Neural cell (in vitro differentiated cells): ENCODE measurements around the gene GPS1. TPM values are rescaled to one million over a fixed set of nuclear protein-coding genes. Genes with fewer than 3 reads are reported as not detected.

ENCODE experiments used
- H2AFZ ChIP-seq: fragments of 200-600, 300-800 bp; sonication (generic), shearing (Covaris generic); 2 replicates; pipeline ENCODE4 v1.6.0; 2014; ENCODE audit warnings: low read depth, mild to moderate bottlenecking, antibody characterized with exemption, low read length, moderate library complexity
- H3F3A ChIP-seq: fragments of 200-600 bp; shearing (Covaris generic); 2 replicates; pipeline ENCODE4 v1.6.1; 2016; ENCODE audit warnings: mild to moderate bottlenecking, moderate library complexity, mixed read lengths, antibody characterized with exemption, low read length; ENCODE audit not compliant: insufficient read depth, poor library complexity, severe bottlenecking
- H3K27ac ChIP-seq: fragments of 200-600, 300-800 bp; sonication (generic), shearing (Covaris generic); 2 replicates; pipeline ENCODE4 v1.5.1; 2014; ENCODE audit warnings: mild to moderate bottlenecking, low read length, moderate library complexity
- H3K27me3 ChIP-seq: fragments of 300-800, 200-600 bp; sonication (generic), shearing (Covaris generic); 2 replicates; pipeline ENCODE4 v1.6.0; 2014; ENCODE audit warnings: mild to moderate bottlenecking, low read depth, low read length, moderate library complexity; ENCODE audit not compliant: insufficient read depth
- H3K36me3 ChIP-seq: fragments of 300-800, 200-600 bp; sonication (generic), shearing (Covaris generic); 2 replicates; pipeline ENCODE4 v1.5.1; 2014; ENCODE audit warnings: mild to moderate bottlenecking, antibody characterized with exemption, low read length, moderate library complexity; ENCODE audit not compliant: insufficient read depth
- H3K4me2 ChIP-seq: fragments of 300-800, 200-600 bp; sonication (generic), shearing (Covaris generic); 2 replicates; pipeline ENCODE4 v1.6.0; 2014; ENCODE audit warnings: mild to moderate bottlenecking, low read length
- H3K4me3 ChIP-seq: fragments of 300-800, 200-600 bp; sonication (generic), shearing (Covaris generic); 2 replicates; pipeline ENCODE4 v1.5.1; 2014; ENCODE audit warnings: mild to moderate bottlenecking, low read length, moderate library complexity
- H3K79me2 ChIP-seq: fragments of 200-600 bp; shearing (Covaris generic); replicated peaks from 2 replicates; pipeline ENCODE4 v1.6.0; 2014; ENCODE audit warnings: mild to moderate bottlenecking, low read length, moderate library complexity; ENCODE audit not compliant: insufficient read depth
- H3K9ac ChIP-seq: fragments of 300-800, 200-600 bp; sonication (generic), shearing (Covaris generic); 2 replicates; pipeline ENCODE4 v1.6.1; 2016; ENCODE audit warnings: mild to moderate bottlenecking, low read length, mixed read lengths
- H3K9me2 ChIP-seq: fragments of 200-600 bp; shearing (Covaris generic); 2 replicates; pipeline ENCODE4 v1.6.1; 2016; ENCODE audit warnings: mild to moderate bottlenecking, low read length, mixed read lengths; ENCODE audit not compliant: insufficient read depth
- H3K9me3 ChIP-seq: fragments of 200-600, 300-800 bp; sonication (generic), shearing (Covaris generic); 2 replicates; pipeline ENCODE4 v1.6.1; 2016; ENCODE audit warnings: mild to moderate bottlenecking, mixed run types, low read length, moderate library complexity, mixed read lengths
- H4K20me1 ChIP-seq: fragments of 200-600 bp; shearing (Covaris generic); 2 replicates; pipeline ENCODE4 v1.6.1; 2016; ENCODE audit warnings: mild to moderate bottlenecking, mixed run types; ENCODE audit not compliant: insufficient read depth
- EP300 ChIP-seq: fragments of 450-650 bp; conservative IDR thresholded peaks from 2 replicates; pipeline ENCODE4 v1.6.1; 2014; ENCODE audit warnings: antibody characterized with exemption, mild to moderate bottlenecking, moderate library complexity; ENCODE audit not compliant: poor library complexity, severe bottlenecking
- EZH2 ChIP-seq: fragments of 200-600, 300-800 bp; shearing (Covaris generic), sonication (generic); IDR thresholded peaks from 2 replicates; pipeline ENCODE4 v1.6.1; 2014; ENCODE audit warnings: antibody characterized with exemption, low read length, borderline replicate concordance, mild to moderate bottlenecking; ENCODE audit not compliant: insufficient read depth, poor library complexity, severe bottlenecking
- MXI1 ChIP-seq: fragments of 450-650 bp; conservative IDR thresholded peaks from 2 replicates; pipeline ENCODE4 v1.6.1; 2014; ENCODE audit warnings: antibody characterized with exemption, mild to moderate bottlenecking; ENCODE audit not compliant: poor library complexity, severe bottlenecking
- POLR2AphosphoS5 ChIP-seq: IDR thresholded peaks from 2 replicates; pipeline ENCODE4 v1.6.1; 2012
- RAD21 ChIP-seq: fragments of 450-650 bp; conservative IDR thresholded peaks from 2 replicates; pipeline ENCODE4 v1.6.1; 2014; ENCODE audit warnings: antibody characterized with exemption, mild to moderate bottlenecking, moderate library complexity
- SMC3 ChIP-seq: fragments of 450-650 bp; conservative IDR thresholded peaks from 2 replicates; pipeline ENCODE4 v1.6.1; 2014; ENCODE audit warnings: antibody characterized with exemption, mild to moderate bottlenecking, moderate library complexity; ENCODE audit not compliant: poor library complexity
- TAF1 ChIP-seq: IDR thresholded peaks from 2 replicates; pipeline ENCODE4 v1.6.1; 2012; ENCODE audit warnings: low read depth
- polyA plus RNA-seq: library from polyadenylated mRNA; depleted of rRNA; stranded (reverse); fragments of >200 nt; gene quantifications from 2 replicates; pipeline ENCODE4 v1.2.3, GENCODE V29; 2014
- TF ChIP-seq, protein P1 (sequence below): fragments of 450-650 bp; IDR thresholded peaks from 2 replicates; pipeline ENCODE4 v1.5.1; 2014; ENCODE audit warnings: antibody characterized with exemption, mild to moderate bottlenecking, moderate library complexity; ENCODE audit not compliant: poor library complexity, severe bottlenecking
- TF ChIP-seq, protein P2 (sequence below): IDR thresholded peaks from 2 replicates; pipeline ENCODE4 v1.6.1; 2012; ENCODE audit warnings: borderline replicate concordance

Gene GPS1
- polyA plus RNA-seq, 1 donor from 2014 or later = 170 TPM

DNA sequence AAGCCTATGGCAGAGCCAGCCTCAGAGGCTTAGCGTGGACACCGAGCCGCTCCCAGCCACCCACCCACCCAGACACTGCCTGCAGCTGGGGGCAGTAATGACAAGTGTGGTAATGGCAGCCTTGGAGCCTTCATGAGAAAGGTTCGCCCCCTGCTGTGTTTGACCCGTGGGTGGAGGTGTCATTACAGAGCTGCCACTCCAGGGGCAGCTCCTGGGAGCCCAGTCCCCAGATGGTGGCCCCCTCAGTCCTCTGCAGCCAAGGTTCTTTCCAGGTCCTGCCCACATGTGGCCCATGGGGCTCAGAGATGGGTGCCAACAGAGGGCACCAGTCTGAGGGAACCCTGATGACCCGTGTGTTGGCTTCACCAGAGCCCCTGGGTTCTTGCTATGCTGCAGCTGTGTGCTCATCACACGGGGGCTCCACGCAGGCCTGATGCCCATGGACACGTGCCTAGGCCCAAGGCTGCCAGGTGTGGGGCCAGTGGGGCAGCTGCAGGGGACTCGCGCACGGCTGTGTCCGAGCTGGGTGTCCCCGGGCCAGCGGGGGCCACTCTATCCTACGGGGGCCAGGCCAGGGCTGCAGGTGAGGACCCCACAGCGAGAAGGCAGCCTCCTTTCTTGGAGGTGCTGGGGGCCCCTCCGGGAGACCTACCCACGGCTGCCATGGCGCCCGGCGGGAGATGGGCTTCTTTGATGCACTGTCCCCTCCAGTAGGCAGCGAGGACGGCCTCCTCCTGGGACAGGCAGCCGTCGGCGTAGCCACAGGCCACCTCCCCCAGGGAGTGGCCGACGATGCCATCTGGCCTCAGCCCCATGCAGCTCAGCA lies 38.2 kb downstream of the GPS1 start:
- TF ChIP-seq POLR2AphosphoS5 = no peak
- TF ChIP-seq EZH2 = no peak
- TF ChIP-seq TAF1 = no peak
- TF ChIP-seq RAD21 = no peak
- no peak for TF ChIP-seq EP300
- no peak for TF ChIP-seq MXI1
- TF ChIP-seq, protein P1, sequence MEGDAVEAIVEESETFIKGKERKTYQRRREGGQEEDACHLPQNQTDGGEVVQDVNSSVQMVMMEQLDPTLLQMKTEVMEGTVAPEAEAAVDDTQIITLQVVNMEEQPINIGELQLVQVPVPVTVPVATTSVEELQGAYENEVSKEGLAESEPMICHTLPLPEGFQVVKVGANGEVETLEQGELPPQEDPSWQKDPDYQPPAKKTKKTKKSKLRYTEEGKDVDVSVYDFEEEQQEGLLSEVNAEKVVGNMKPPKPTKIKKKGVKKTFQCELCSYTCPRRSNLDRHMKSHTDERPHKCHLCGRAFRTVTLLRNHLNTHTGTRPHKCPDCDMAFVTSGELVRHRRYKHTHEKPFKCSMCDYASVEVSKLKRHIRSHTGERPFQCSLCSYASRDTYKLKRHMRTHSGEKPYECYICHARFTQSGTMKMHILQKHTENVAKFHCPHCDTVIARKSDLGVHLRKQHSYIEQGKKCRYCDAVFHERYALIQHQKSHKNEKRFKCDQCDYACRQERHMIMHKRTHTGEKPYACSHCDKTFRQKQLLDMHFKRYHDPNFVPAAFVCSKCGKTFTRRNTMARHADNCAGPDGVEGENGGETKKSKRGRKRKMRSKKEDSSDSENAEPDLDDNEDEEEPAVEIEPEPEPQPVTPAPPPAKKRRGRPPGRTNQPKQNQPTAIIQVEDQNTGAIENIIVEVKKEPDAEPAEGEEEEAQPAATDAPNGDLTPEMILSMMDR = no peak
- no peak for TF ChIP-seq SMC3
- TF ChIP-seq, protein P2, sequence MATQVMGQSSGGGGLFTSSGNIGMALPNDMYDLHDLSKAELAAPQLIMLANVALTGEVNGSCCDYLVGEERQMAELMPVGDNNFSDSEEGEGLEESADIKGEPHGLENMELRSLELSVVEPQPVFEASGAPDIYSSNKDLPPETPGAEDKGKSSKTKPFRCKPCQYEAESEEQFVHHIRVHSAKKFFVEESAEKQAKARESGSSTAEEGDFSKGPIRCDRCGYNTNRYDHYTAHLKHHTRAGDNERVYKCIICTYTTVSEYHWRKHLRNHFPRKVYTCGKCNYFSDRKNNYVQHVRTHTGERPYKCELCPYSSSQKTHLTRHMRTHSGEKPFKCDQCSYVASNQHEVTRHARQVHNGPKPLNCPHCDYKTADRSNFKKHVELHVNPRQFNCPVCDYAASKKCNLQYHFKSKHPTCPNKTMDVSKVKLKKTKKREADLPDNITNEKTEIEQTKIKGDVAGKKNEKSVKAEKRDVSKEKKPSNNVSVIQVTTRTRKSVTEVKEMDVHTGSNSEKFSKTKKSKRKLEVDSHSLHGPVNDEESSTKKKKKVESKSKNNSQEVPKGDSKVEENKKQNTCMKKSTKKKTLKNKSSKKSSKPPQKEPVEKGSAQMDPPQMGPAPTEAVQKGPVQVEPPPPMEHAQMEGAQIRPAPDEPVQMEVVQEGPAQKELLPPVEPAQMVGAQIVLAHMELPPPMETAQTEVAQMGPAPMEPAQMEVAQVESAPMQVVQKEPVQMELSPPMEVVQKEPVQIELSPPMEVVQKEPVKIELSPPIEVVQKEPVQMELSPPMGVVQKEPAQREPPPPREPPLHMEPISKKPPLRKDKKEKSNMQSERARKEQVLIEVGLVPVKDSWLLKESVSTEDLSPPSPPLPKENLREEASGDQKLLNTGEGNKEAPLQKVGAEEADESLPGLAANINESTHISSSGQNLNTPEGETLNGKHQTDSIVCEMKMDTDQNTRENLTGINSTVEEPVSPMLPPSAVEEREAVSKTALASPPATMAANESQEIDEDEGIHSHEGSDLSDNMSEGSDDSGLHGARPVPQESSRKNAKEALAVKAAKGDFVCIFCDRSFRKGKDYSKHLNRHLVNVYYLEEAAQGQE = no peak
- Histone ChIP-seq H4K20me1 (no peaks in the 10 kb centered on the region), H3K9me3 (no peaks in the 10 kb centered on the region), H2AFZ (no peak overlapping the region), H3K27ac (no peak overlapping the region), H3K4me2 (no peak overlapping the region), H3F3A (no peaks in the 10 kb centered on the region), H3K9me2 (no peaks in the 10 kb centered on the region), H3K27me3 (no peaks in the 10 kb centered on the region), H3K4me3 (no peak overlapping the region), H3K79me2 (peaks cover under 1% of the 10 kb centered on the region), H3K36me3 (no peaks in the 10 kb centered on the region), H3K9ac (no peak overlapping the region)

DNA sequence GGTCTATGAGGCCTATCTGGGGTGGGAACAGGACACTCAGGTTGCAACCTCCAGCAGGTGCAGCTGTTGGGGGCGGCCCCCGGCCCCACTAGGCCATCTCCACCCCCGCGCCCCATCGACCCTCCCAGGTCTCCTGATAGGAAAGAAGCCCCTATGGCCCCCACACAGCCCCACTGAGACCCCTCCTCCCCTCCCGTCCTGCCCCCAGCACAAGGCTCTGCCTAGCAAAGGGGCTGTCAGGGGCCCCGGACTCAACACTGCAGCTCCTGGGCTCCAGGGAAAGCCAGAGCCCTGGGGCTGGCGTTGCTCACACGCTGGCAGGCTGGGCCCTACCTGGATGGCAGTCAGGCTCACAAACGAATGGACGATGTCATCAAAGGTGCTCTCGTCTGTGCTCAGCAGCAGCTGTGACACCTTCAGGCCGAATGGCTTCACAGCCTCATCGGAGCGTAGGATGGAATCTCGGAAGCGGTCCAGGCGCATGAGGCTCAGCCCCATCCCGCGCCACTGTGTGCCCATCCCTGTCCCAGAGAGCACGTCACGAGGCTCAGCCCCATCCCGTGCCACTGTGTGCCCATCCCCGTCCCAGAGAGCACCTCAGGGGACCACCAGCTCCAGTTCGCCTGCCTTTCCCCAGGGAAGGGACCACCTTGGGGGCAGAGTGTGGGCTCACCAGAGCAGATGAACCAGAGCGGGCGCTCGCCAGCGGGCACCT lies 39.0 kb downstream of the GPS1 start:
- H3K36me3 ChIP-seq = no peaks in the 10 kb centered on the region
- TF ChIP-seq SMC3 = no peak
- TF ChIP-seq TAF1 = no peak
- H3F3A ChIP-seq = no peaks in the 10 kb centered on the region
- no peak overlapping the region for H2AFZ ChIP-seq
- H3K27me3 ChIP-seq = no peaks in the 10 kb centered on the region
- no peak overlapping the region for H3K4me2 ChIP-seq
- peaks cover 9% of the 10 kb centered on the region for H3K79me2 ChIP-seq
- H3K27ac ChIP-seq = no peak overlapping the region
- no peaks in the 10 kb centered on the region for H3K9me2 ChIP-seq
- H4K20me1 ChIP-seq = no peaks in the 10 kb centered on the region
- H3K9ac ChIP-seq = no peak overlapping the region
- no peaks in the 10 kb centered on the region for H3K9me3 ChIP-seq
- no peak overlapping the region for H3K4me3 ChIP-seq
